Measurements from ENCODE around the gene RUFY2. TPM values are rescaled to one million over a fixed set of nuclear protein-coding genes. Genes with fewer than 3 reads are reported as not detected.
A peak's percentile ranks its signal among the peaks of the same experiment; 100 is the strongest.
"Not testable (repeated sequence)": the region's sequence is repeated elsewhere in the genome, so short reads cannot be mapped to it uniquely, and the experiment has no call there.

RUFY2 gene
- polyA plus RNA-seq, 3 donors, result 19.0 to 33.7 (median 31.1) TPM

- DNase-seq, result no peak
These were observed 77.6 kb downstream of the RUFY2 start for GRCh38 chr10:68329506-68329861.

- no peak for DNase-seq
These were observed 78.9 kb downstream of the RUFY2 start for GRCh38 chr10:68327889-68328786.

- not testable (repeated sequence) for DNase-seq
These were observed 82.7 kb downstream of the RUFY2 start for GRCh38 chr10:68324396-68324795.

- DNase-seq, result no peak
These were observed 88.6 kb downstream of the RUFY2 start for GRCh38 chr10:68318331-68319059.

- DNase-seq, result no peak
These were observed 91.5 kb downstream of the RUFY2 start for GRCh38 chr10:68315582-68315981.

GRCh38 chr10:68314930-68315329 lies 92.1 kb downstream of the RUFY2 start:
- not testable (repeated sequence) for DNase-seq

- DNase-seq, result no peak
These were observed 96.5 kb downstream of the RUFY2 start for GRCh38 chr10:68310531-68310930.

- no peak for DNase-seq
These were observed 101.2 kb downstream of the RUFY2 start for GRCh38 chr10:68305854-68306253.

GRCh38 chr10:68303849-68304412 lies 103.1 kb downstream of the RUFY2 start:
- DNase-seq, result no peak

- DNase-seq, result no peak
These were observed 104.2 kb downstream of the RUFY2 start for GRCh38 chr10:68302871-68303270.

GRCh38 chr10:68302503-68302823 lies 104.6 kb downstream of the RUFY2 start:
- DNase-seq, result no peak

- peak; percentile 58 for DNase-seq
These were observed 105.1 kb downstream of the RUFY2 start for GRCh38 chr10:68301790-68302502.

GRCh38 chr10:68301301-68301700 lies 105.8 kb downstream of the RUFY2 start:
- DNase-seq, result no peak

- no peak for DNase-seq
These were observed 110.0 kb downstream of the RUFY2 start for GRCh38 chr10:68296843-68297663.

Other genes starting within 250 kb of the RUFY2 start
- gene ATOH7, start 175.2 kb downstream of the RUFY2 start, polyA plus RNA-seq (ENCODE audit: insufficient read length in 3 of 3), result 1 to 10 TPM; 1.4 to 2.6 (median 1.4) TPM
- gene HNRNPH3, start 75.2 kb downstream of the RUFY2 start, polyA plus RNA-seq (ENCODE audit: insufficient read length in 3 of 3), result 100 to 1,000 TPM; 322 to 401 (median 374) TPM
- gene PBLD, start 74.3 kb downstream of the RUFY2 start, polyA plus RNA-seq (ENCODE audit: insufficient read length in 3 of 3), result 10 to 100 TPM; 58.0 to 98.2 (median 92.0) TPM
- gene DNA2, start 64.7 kb upstream of the RUFY2 start, polyA plus RNA-seq (ENCODE audit: insufficient read length in 3 of 3), result 10 to 100 TPM; 10.3 to 14.8 (median 14.6) TPM
- 10 to 100 TPM; 14.9 to 22.4 (median 20.0) TPM for gene SLC25A16, start 120.2 kb upstream of the RUFY2 start, polyA plus RNA-seq (ENCODE audit: insufficient read length in 3 of 3)
- gene TET1, start 153.1 kb upstream of the RUFY2 start, polyA plus RNA-seq (ENCODE audit: insufficient read length in 3 of 3), result 10 to 100 TPM in 1 of 3 donors, 1 to 10 TPM in 2; 9.9 to 10.0 (median 9.9) TPM